GM08714 (cell line): Measurements from ENCODE around the gene PLB1.

Experiments used
- H3K4me3 ChIP-seq: fragments of 200-500 bp; sonication (Bioruptor generic); 2 replicates; pipeline ENCODE4 v1.5.1; 2014; ENCODE audit warnings: mild to moderate bottlenecking, low read length, inconsistent platforms
- ZNF274 ChIP-seq: IDR thresholded peaks from 2 replicates; pipeline ENCODE4 v1.6.1; 2012; ENCODE audit warnings: mild to moderate bottlenecking, low read depth, low read length

The PLB1 gene

GRCh38 chr2:28666496-28667184, 170.8 kb downstream of the PLB1 start:
- H3K4me3 ChIP-seq = no peak overlapping the region
- TF ChIP-seq ZNF274 = no peak

- H3K4me3 ChIP-seq = no peak overlapping the region
- no peak for TF ChIP-seq ZNF274
Measured at GRCh38 chr2:28667261-28667660, 171.4 kb downstream of the PLB1 start.

GRCh38 chr2:28668106-28668814, 172.4 kb downstream of the PLB1 start:
- no peak overlapping the region for H3K4me3 ChIP-seq

GRCh38 chr2:28668880-28669279, 173.0 kb downstream of the PLB1 start:
- TF ChIP-seq ZNF274 = no peak
- no peak overlapping the region for H3K4me3 ChIP-seq

More at GRCh38 chr2:28668106-28668814, 172.4 kb downstream of the PLB1 start:
- TF ChIP-seq ZNF274 = no peak

GRCh38 chr2:28670856-28671255, 175.0 kb downstream of the PLB1 start:
- no peak for TF ChIP-seq ZNF274

GRCh38 chr2:28673338-28673737, 177.5 kb downstream of the PLB1 start:
- no peak overlapping the region for H3K4me3 ChIP-seq
- TF ChIP-seq ZNF274 = no peak

More at GRCh38 chr2:28670856-28671255, 175.0 kb downstream of the PLB1 start:
- no peak overlapping the region for H3K4me3 ChIP-seq

GRCh38 chr2:28674062-28674712, 178.3 kb downstream of the PLB1 start:
- TF ChIP-seq ZNF274 = no peak
- no peak overlapping the region for H3K4me3 ChIP-seq

GRCh38 chr2:28674713-28675068, 178.8 kb downstream of the PLB1 start:
- H3K4me3 ChIP-seq = no peak overlapping the region
- TF ChIP-seq ZNF274 = no peak

GRCh38 chr2:28676152-28676835, 180.4 kb downstream of the PLB1 start:
- TF ChIP-seq ZNF274 = no peak
- H3K4me3 ChIP-seq = no peak overlapping the region

- H3K4me3 ChIP-seq = no peak overlapping the region
- TF ChIP-seq ZNF274 = no peak
Measured at GRCh38 chr2:28678175-28678855, 182.5 kb downstream of the PLB1 start.

GRCh38 chr2:28678944-28679343, 183.1 kb downstream of the PLB1 start:
- no peak overlapping the region for H3K4me3 ChIP-seq
- no peak for TF ChIP-seq ZNF274

GRCh38 chr2:28680657-28681056, 184.8 kb downstream of the PLB1 start:
- no peak for TF ChIP-seq ZNF274
- H3K4me3 ChIP-seq = no peak overlapping the region

GRCh38 chr2:28681158-28681571, 185.3 kb downstream of the PLB1 start:
- TF ChIP-seq ZNF274 = no peak

GRCh38 chr2:28681606-28682005, 185.7 kb downstream of the PLB1 start:
- H3K4me3 ChIP-seq = no peak overlapping the region
- TF ChIP-seq ZNF274 = no peak

More at GRCh38 chr2:28681158-28681571, 185.3 kb downstream of the PLB1 start:
- no peak overlapping the region for H3K4me3 ChIP-seq
